ENCODE measurements around the gene CCDC148.

DNA sequence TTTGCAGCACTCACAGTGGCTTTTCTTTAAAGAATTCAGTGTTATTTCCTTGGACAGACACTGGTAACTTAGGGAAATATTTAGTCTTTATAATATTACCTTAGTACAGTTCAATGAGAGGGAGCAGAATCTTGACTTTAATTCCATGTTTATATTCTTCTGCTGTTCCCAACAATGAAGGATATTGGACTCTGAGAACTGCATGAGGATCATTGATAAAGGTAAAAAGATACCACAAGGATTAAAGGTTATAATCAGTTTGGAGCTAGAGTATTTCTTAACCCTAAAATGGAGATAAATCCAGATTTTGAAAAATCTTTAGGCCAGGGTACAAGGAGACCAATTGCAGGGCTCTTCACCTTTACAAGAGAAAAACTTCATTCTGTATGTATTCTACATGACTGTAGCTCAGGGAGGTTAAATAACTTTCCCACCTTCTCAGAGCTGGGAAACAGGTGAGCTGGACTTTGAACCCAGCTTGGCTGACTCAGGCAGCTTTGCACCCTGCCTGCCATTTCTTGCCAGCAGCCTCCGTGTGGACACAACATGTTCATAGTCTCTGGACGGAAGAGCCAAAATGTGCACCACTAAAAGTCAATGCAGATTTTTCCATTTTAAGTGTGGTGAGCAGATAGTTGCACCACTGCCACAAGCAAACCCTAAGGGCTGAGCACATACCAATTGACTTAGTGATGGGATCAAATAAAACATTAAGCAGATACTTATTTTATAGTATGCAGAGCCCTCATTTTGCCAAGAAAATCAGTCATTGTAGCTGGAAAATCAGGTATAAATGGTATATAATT is 328.2 kb downstream of the CCDC148 start:
- TF ChIP-seq, protein P1, sequence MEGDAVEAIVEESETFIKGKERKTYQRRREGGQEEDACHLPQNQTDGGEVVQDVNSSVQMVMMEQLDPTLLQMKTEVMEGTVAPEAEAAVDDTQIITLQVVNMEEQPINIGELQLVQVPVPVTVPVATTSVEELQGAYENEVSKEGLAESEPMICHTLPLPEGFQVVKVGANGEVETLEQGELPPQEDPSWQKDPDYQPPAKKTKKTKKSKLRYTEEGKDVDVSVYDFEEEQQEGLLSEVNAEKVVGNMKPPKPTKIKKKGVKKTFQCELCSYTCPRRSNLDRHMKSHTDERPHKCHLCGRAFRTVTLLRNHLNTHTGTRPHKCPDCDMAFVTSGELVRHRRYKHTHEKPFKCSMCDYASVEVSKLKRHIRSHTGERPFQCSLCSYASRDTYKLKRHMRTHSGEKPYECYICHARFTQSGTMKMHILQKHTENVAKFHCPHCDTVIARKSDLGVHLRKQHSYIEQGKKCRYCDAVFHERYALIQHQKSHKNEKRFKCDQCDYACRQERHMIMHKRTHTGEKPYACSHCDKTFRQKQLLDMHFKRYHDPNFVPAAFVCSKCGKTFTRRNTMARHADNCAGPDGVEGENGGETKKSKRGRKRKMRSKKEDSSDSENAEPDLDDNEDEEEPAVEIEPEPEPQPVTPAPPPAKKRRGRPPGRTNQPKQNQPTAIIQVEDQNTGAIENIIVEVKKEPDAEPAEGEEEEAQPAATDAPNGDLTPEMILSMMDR (IDR thresholded peaks at IDR 0.05; ENCODE audit: low read depth, low read length): no peak
- TF ChIP-seq EZH2phosphoT487 (IDR thresholded peaks at IDR 0.05; ENCODE audit: low read depth): no peak
